ENCODE results near the gene ERAP2.
A peak's percentile ranks its signal among the peaks of the same experiment; 100 is the strongest.
"Not testable (repeated sequence)": the region's sequence is repeated elsewhere in the genome, so short reads cannot be mapped to it uniquely, and the experiment has no call there.

Gene ERAP2

GRCh38 chr5:96876292-96876850 lies at the start of gene ERAP2:
Gene ERAP2, plus strand, starts transcription at chr5:96876500. Its CDS starts 3,186 bp downstream, at chr5:96879686.
- DNase-seq (ENCODE audit: low spot score) = peak; percentile 76

- DNase-seq (ENCODE audit: low spot score) = no peak
Observed at GRCh38 chr5:96829297-96829696, 47.0 kb upstream of the ERAP2 start.

- no peak for DNase-seq (ENCODE audit: low spot score)
Observed at GRCh38 chr5:96834016-96834415, 42.3 kb upstream of the ERAP2 start.

- DNase-seq (ENCODE audit: low spot score) = no peak
Observed at GRCh38 chr5:96835791-96836191, 40.5 kb upstream of the ERAP2 start.

GRCh38 chr5:96836817-96837216 lies 39.5 kb upstream of the ERAP2 start:
- DNase-seq (ENCODE audit: low spot score) = no peak

- DNase-seq (ENCODE audit: low spot score) = no peak
Observed at GRCh38 chr5:96837303-96837702, 39.0 kb upstream of the ERAP2 start.

- no peak for DNase-seq (ENCODE audit: low spot score)
Observed at GRCh38 chr5:96838201-96839070, 37.9 kb upstream of the ERAP2 start.

GRCh38 chr5:96839071-96839592 lies 37.2 kb upstream of the ERAP2 start:
- DNase-seq (ENCODE audit: low spot score) = no peak

- DNase-seq (ENCODE audit: low spot score) = not testable (repeated sequence)
Observed at GRCh38 chr5:96841931-96842330, 34.4 kb upstream of the ERAP2 start.

GRCh38 chr5:96843140-96843539 lies 33.2 kb upstream of the ERAP2 start:
- no peak for DNase-seq (ENCODE audit: low spot score)

GRCh38 chr5:96844481-96844990 lies 31.8 kb upstream of the ERAP2 start:
- DNase-seq (ENCODE audit: low spot score) = no peak

- DNase-seq (ENCODE audit: low spot score) = no peak
Observed at GRCh38 chr5:96851312-96852062, 24.8 kb upstream of the ERAP2 start.

- peak; percentile 35 for DNase-seq (ENCODE audit: low spot score)
Observed at GRCh38 chr5:96852759-96853158, 23.5 kb upstream of the ERAP2 start.

GRCh38 chr5:96854067-96854466 lies 22.2 kb upstream of the ERAP2 start:
- no peak for DNase-seq (ENCODE audit: low spot score)

- DNase-seq (ENCODE audit: low spot score) = no peak
Observed at GRCh38 chr5:96855031-96855872, 21.0 kb upstream of the ERAP2 start.

- DNase-seq (ENCODE audit: low spot score) = no peak
Observed at GRCh38 chr5:96856371-96856770, 19.9 kb upstream of the ERAP2 start.

GRCh38 chr5:96857454-96857853 lies 18.8 kb upstream of the ERAP2 start:
- no peak for DNase-seq (ENCODE audit: low spot score)

GRCh38 chr5:96857924-96858323 lies 18.4 kb upstream of the ERAP2 start:
- no peak for DNase-seq (ENCODE audit: low spot score)

- DNase-seq (ENCODE audit: low spot score) = no peak
Observed at GRCh38 chr5:96859375-96859774, 16.9 kb upstream of the ERAP2 start.

GRCh38 chr5:96861076-96861475 lies 15.2 kb upstream of the ERAP2 start:
- DNase-seq (ENCODE audit: low spot score) = no peak

GRCh38 chr5:96863114-96863513 lies 13.2 kb upstream of the ERAP2 start:
- DNase-seq (ENCODE audit: low spot score) = no peak
